H9 (cell line): Measurements from ENCODE around the gene HIPK3. TPM values are rescaled to one million over a fixed set of nuclear protein-coding genes. Genes with fewer than 3 reads are reported as not detected.

Experiments used
- DNase-seq: peaks from one replicate; pipeline ENCODE4 v3.0.0-alpha.2; 2017
- H2AFZ ChIP-seq: one replicate; pipeline ENCODE4 v1.6.1; 2013; ENCODE audit warnings: mild to moderate bottlenecking, low read length, control low read depth, moderate library complexity
- H2AK5ac ChIP-seq: 2 replicates; pipeline ENCODE4 v1.6.1; 2013; ENCODE audit warnings: low read length, control low read depth, mixed read lengths; ENCODE audit not compliant: insufficient read length
- H2BK120ac ChIP-seq: one replicate; pipeline ENCODE4 v1.6.1; 2013; ENCODE audit warnings: low read depth, mild to moderate bottlenecking, low read length, control low read depth, inconsistent platforms; ENCODE audit not compliant: poor library complexity, severe bottlenecking
- H2BK12ac ChIP-seq: 2 replicates; pipeline ENCODE4 v1.6.1; 2013; ENCODE audit warnings: low read length, control low read depth, mixed read lengths, low read depth; ENCODE audit not compliant: insufficient read length
- H2BK15ac ChIP-seq: 2 replicates; pipeline ENCODE4 v1.6.1; 2013; ENCODE audit warnings: low read depth, low read length, control low read depth
- H2BK20ac ChIP-seq: one replicate; pipeline ENCODE4 v1.6.1; 2013; ENCODE audit warnings: low read depth, mild to moderate bottlenecking, low read length, control low read depth, inconsistent platforms; ENCODE audit not compliant: poor library complexity, severe bottlenecking
- H2BK5ac ChIP-seq: 2 replicates; pipeline ENCODE4 v1.6.1; 2013; ENCODE audit warnings: low read length, control low read depth, mixed read lengths; ENCODE audit not compliant: insufficient read length
- H3K14ac ChIP-seq: 2 replicates; pipeline ENCODE4 v1.6.1; 2013; ENCODE audit warnings: low read length, control low read depth; ENCODE audit not compliant: insufficient read depth
- H3K18ac ChIP-seq: 2 replicates; pipeline ENCODE4 v1.6.1; 2013; ENCODE audit warnings: low read depth, mild to moderate bottlenecking, mixed read lengths, low read length, control low read depth; ENCODE audit not compliant: insufficient read length
- H3K23ac ChIP-seq: 2 replicates; pipeline ENCODE4 v1.6.1; 2013; ENCODE audit warnings: low read length, control low read depth, mixed read lengths, low read depth; ENCODE audit not compliant: insufficient read length
- H3K23me2 ChIP-seq: 2 replicates; pipeline ENCODE4 v1.6.1; 2013; ENCODE audit warnings: low read depth, mild to moderate bottlenecking, mixed read lengths, low read length, control low read depth; ENCODE audit not compliant: insufficient read length, poor library complexity, severe bottlenecking
- H3K27ac ChIP-seq: 2 replicates; pipeline ENCODE4 v1.5.1; 2013; ENCODE audit warnings: low read length, control low read depth, mixed read lengths, low read depth; ENCODE audit not compliant: insufficient read length
- H3K27me3 ChIP-seq: 2 replicates; pipeline ENCODE4 v1.6.1; 2013; ENCODE audit warnings: low read length, control low read depth, inconsistent platforms; ENCODE audit not compliant: insufficient read depth
- H3K4ac ChIP-seq: 2 replicates; pipeline ENCODE4 v1.6.1; 2013; ENCODE audit warnings: low read depth, mild to moderate bottlenecking, control low read depth, inconsistent platforms, low read length, moderate library complexity
- H3K4me1 ChIP-seq: 2 replicates; pipeline ENCODE4 v1.6.1; 2013; ENCODE audit warnings: low read length, control low read depth, inconsistent platforms; ENCODE audit not compliant: insufficient read depth
- H3K4me2 ChIP-seq: 2 replicates; pipeline ENCODE4 v1.6.1; 2013; ENCODE audit warnings: low read length, control low read depth, mixed read lengths; ENCODE audit not compliant: insufficient read length, insufficient read depth
- H3K56ac ChIP-seq: 2 replicates; pipeline ENCODE4 v1.6.1; 2013; ENCODE audit warnings: low read depth, mild to moderate bottlenecking, mixed read lengths, low read length, control low read depth; ENCODE audit not compliant: insufficient read length
- H3K79me1 ChIP-seq: 2 replicates; pipeline ENCODE4 v1.6.1; 2013; ENCODE audit warnings: low read depth, mild to moderate bottlenecking, moderate library complexity, low read length, control low read depth, inconsistent platforms; ENCODE audit not compliant: insufficient read depth, poor library complexity, severe bottlenecking
- H3K79me2 ChIP-seq: 2 replicates; pipeline ENCODE4 v1.6.1; 2013; ENCODE audit warnings: low read length, control low read depth, inconsistent platforms; ENCODE audit not compliant: insufficient read depth
- H3K9ac ChIP-seq: 2 replicates; pipeline ENCODE4 v1.6.1; 2013; ENCODE audit warnings: low read length, control low read depth, mixed read lengths; ENCODE audit not compliant: insufficient read length; ENCODE audit errors: extremely low read depth
- H3K9me3 ChIP-seq: one replicate; pipeline ENCODE4 v1.6.1; 2013; ENCODE audit warnings: low read depth, low read length, inconsistent platforms; ENCODE audit not compliant: control insufficient read depth
- H3T11ph ChIP-seq: one replicate; pipeline ENCODE4 v1.6.1; 2013; ENCODE audit warnings: mild to moderate bottlenecking, low read length, control low read depth, inconsistent platforms
- H4K20me1 ChIP-seq: one replicate; pipeline ENCODE4 v1.6.1; 2013; ENCODE audit not compliant: control insufficient read depth, insufficient read length, insufficient read depth
- H4K5ac ChIP-seq: 2 replicates; pipeline ENCODE4 v1.6.1; 2013; ENCODE audit warnings: low read depth, mild to moderate bottlenecking, mixed read lengths, low read length, control low read depth; ENCODE audit not compliant: insufficient read length
- H4K8ac ChIP-seq: replicated peaks from 2 replicates; pipeline ENCODE4 v1.6.1; 2013; ENCODE audit warnings: low read length, control low read depth, mixed read lengths, low read depth; ENCODE audit not compliant: insufficient read length
- H4K91ac ChIP-seq: 2 replicates; pipeline ENCODE4 v1.6.1; 2013; ENCODE audit warnings: low read depth, mild to moderate bottlenecking, moderate library complexity, mixed read lengths, low read length, control low read depth; ENCODE audit not compliant: insufficient read length
- H3K27ac Mint-ChIP-seq, 3 experiments: 2 replicates in 2 of 3; 3 replicates in 1 of 3; pipeline ENCODE4 v1.8.0; 2020 to 2021; ENCODE audit warnings: mixed read lengths in 3 of 3, mild to moderate bottlenecking in 1 of 3, moderate library complexity in 1 of 3
- H3K27me3 Mint-ChIP-seq: 2 replicates; pipeline ENCODE4 v1.8.0; 2021; ENCODE audit warnings: low read depth, mild to moderate bottlenecking, moderate library complexity, mixed read lengths
- H3K36me3 Mint-ChIP-seq, 3 experiments: 2 replicates in 2 of 3; 3 replicates in 1 of 3; pipeline ENCODE4 v1.8.0; 2020 to 2021; ENCODE audit warnings: low read depth in 3 of 3, mixed read lengths in 3 of 3; ENCODE audit not compliant: insufficient read depth in 1 of 3
- H3K4me1 Mint-ChIP-seq, 2 experiments: 2 replicates each; pipeline ENCODE4 v1.8.0; 2020; ENCODE audit warnings: mixed read lengths in 2 of 2
- H3K4me3 Mint-ChIP-seq, 2 experiments: 2 replicates in 1 of 2; 3 replicates in 1 of 2; pipeline ENCODE4 v1.8.0; 2020 to 2021; ENCODE audit warnings: mild to moderate bottlenecking in 2 of 2, mixed read lengths in 2 of 2, moderate library complexity in 1 of 2
- H3K9me3 Mint-ChIP-seq, 2 experiments: 2 replicates in 1 of 2; 3 replicates in 1 of 2; pipeline ENCODE4 v1.8.0; 2020; ENCODE audit warnings: mild to moderate bottlenecking in 2 of 2, mixed read lengths in 2 of 2, moderate library complexity in 1 of 2
- CTCF ChIP-seq: fragments of 200-600 bp; sonication (generic); conservative IDR thresholded peaks from 3 replicates; pipeline ENCODE4 v1.8.0; 2021; ENCODE audit warnings: antibody characterized with exemption, mild to moderate bottlenecking
- WGBS: extraction: QIAGEN DNeasy Blood & Tissue Kit; methylation state at CpG from one replicate; pipeline ENCODE4 v1.1.7; 2013; ENCODE audit warnings: missing lambda C conversion rate, low lambda C conversion rate, mixed read lengths; ENCODE audit not compliant: insufficient read length; ENCODE audit errors: extremely low coverage; 5-methylcytosine and 5-hydroxymethylcytosine counted together
- total RNA-seq: library from RNA; stranded (reverse); gene quantifications from 2 replicates; pipeline ENCODE4 v1.2.1, GENCODE V29; 2021

Gene HIPK3
- total RNA-seq, 1 experiment from 2014 or later = 23.4 TPM

DNA sequence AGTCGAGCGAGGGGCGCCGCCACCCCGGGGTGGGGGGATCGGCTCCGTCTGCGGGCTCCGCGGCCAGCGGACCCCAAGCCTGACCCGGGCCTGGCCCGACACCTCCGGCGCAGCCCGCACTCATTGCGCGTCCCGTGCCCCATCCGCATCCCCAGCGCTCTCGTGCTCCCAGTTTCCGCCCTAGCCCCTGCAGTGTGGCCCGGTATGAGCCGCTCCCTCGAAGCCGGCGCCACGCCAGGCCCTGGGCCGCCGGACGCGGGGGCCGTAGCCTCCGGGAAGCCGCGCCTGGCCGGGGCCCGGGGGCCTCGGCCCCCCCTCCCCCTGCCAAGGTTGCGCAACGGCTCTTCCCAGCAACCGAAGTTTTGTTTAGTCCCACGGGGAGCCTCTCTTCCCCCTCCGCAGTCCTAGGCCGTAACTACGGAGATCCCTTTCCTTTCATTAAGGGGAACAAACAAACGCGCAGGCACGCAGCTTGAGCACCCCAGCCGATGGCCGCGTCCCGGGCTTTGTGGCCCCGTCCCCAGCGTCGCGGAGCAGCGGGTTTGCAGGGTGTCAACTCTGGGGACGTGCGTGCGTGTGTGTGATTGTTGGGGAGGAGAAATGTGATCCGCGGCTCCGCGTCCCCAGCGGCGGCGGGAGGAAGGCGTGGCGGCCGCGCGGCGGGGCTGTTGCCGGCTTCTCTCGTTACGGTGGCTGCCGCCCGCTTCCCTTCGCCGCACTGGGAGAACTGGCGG, 883 bp downstream of the HIPK3 start:
- H3K4me1 Mint-ChIP-seq = peaks cover 25 to 30% of the 10 kb centered on the region in 2 experiments
- H3K36me3 Mint-ChIP-seq = peaks cover 0 to 4% (median 2%) of the 10 kb centered on the region in 3 experiments; a peak in 2 of 7 replicates

More for the DNA sequence above, 883 bp downstream of the HIPK3 start:
- no peak overlapping the region for H4K5ac ChIP-seq
- H3K9ac ChIP-seq = peak overlapping the region; percentile 54
- H3K23me2 ChIP-seq = peaks cover 8% of the 10 kb centered on the region
- peak overlapping the region; percentile 57 for H2BK120ac ChIP-seq
- H4K20me1 ChIP-seq = no peaks in the 10 kb centered on the region
- H3K4me1 ChIP-seq = no peaks in the 10 kb centered on the region
- H3K79me2 ChIP-seq = peaks cover 15% of the 10 kb centered on the region; the same call in 1 of the 2 replicates
- H4K91ac ChIP-seq = peak overlapping the region; percentile 91
- H3K27ac ChIP-seq = peak overlapping the region; percentile 51
- H2BK5ac ChIP-seq = no peak overlapping the region
- peak overlapping the region; percentile 59; the same call in 1 of the 2 replicates for H3K4ac ChIP-seq
- no peak overlapping the region for H2BK12ac ChIP-seq
- Mint-ChIP-seq H3K27me3 (no peaks in the 10 kb centered on the region), H3K27ac (peak overlapping the region; percentile 98 to 99 (median 99)), H3K9me3 (peaks cover 0 to 2% of the 10 kb centered on the region in 2 experiments; a peak in 2 of 5 replicates), H3K4me3 (peak overlapping the region; percentile 86 to 93)
- no peak overlapping the region for H2AFZ ChIP-seq
- H2BK15ac ChIP-seq = no peak overlapping the region; the same call in 1 of the 2 replicates
- no peak overlapping the region for H2AK5ac ChIP-seq
- DNase-seq = peak; percentile 73
- no peak overlapping the region for H3K23ac ChIP-seq
- H3K14ac ChIP-seq = peak overlapping the region; percentile 97
- H3K4me2 ChIP-seq = peak overlapping the region; percentile 88
- peak overlapping the region; percentile 92 for H3K18ac ChIP-seq
- H3K79me1 ChIP-seq = no peaks in the 10 kb centered on the region
- TF ChIP-seq CTCF = peak; percentile 28; the same call in 2 of the 3 replicates
- no peak overlapping the region for H4K8ac ChIP-seq
- H3K9me3 ChIP-seq = no peaks in the 10 kb centered on the region
- H3T11ph ChIP-seq = no peak overlapping the region
- H2BK20ac ChIP-seq = no peak overlapping the region
- WGBS = no CpG with 5 or more reads among the region's 83 CpGs
- no peaks in the 10 kb centered on the region for H3K27me3 ChIP-seq
- H3K56ac ChIP-seq = no peak overlapping the region
